Astrocyte (in vitro differentiated cells and primary cell): ENCODE results near the gene VPS39. TPM values are rescaled to one million over a fixed set of nuclear protein-coding genes. Genes with fewer than 3 reads are reported as not detected.
"Not testable (repeated sequence)": the region's sequence is repeated elsewhere in the genome, so short reads cannot be mapped to it uniquely, and the experiment has no call there.

Source experiments
- DNase-seq: peaks from one replicate; pipeline ENCODE4 v3.0.0-alpha.2; 2010; ENCODE audit warnings: low read depth
- FAIRE-seq: peaks from 2 replicates; lab custom pipeline; 2011; peaks lifted over from hg19 to GRCh38; lab: Jason Lieb, UNC
- H2AFZ ChIP-seq: 2 replicates; pipeline ENCODE4 v1.6.0; 2012; ENCODE audit warnings: low read depth, low read length, inconsistent platforms
- H3K27ac ChIP-seq: 2 replicates; pipeline ENCODE4 v1.5.1; 2011; ENCODE audit warnings: low read depth, low read length, inconsistent platforms
- H3K27me3 ChIP-seq: 2 replicates; pipeline ENCODE4 v1.6.0; 2011; ENCODE audit warnings: low read length, inconsistent platforms; ENCODE audit not compliant: insufficient read depth
- H3K36me3 ChIP-seq: 2 replicates; pipeline ENCODE4 v1.5.1; 2011; ENCODE audit warnings: low read length, inconsistent platforms; ENCODE audit not compliant: insufficient read depth
- H3K4me1 ChIP-seq: 2 replicates; pipeline ENCODE4 v1.5.1; 2011; ENCODE audit warnings: low read length, inconsistent platforms; ENCODE audit not compliant: insufficient read depth
- H3K4me2 ChIP-seq: 2 replicates; pipeline ENCODE4 v1.6.0; 2012; ENCODE audit warnings: low read length, inconsistent platforms
- H3K4me3 ChIP-seq: 2 replicates; pipeline ENCODE4 v1.5.1; 2011; ENCODE audit warnings: low read depth, mild to moderate bottlenecking, low read length, inconsistent platforms; ENCODE audit not compliant: insufficient read depth
- H3K79me2 ChIP-seq: 2 replicates; pipeline ENCODE4 v1.6.0; 2012; ENCODE audit warnings: mild to moderate bottlenecking, low read length, inconsistent platforms; ENCODE audit not compliant: insufficient read depth
- H3K9ac ChIP-seq: 2 replicates; pipeline ENCODE4 v1.6.0; 2012; ENCODE audit warnings: mild to moderate bottlenecking, low read length, inconsistent platforms
- H3K9me3 ChIP-seq: 2 replicates; pipeline ENCODE4 v1.5.1; 2012; ENCODE audit warnings: low read depth, mild to moderate bottlenecking, low read length, inconsistent platforms; ENCODE audit not compliant: insufficient read depth
- H4K20me1 ChIP-seq: 2 replicates; pipeline ENCODE4 v1.6.0; 2012; ENCODE audit warnings: low read length, inconsistent platforms; ENCODE audit not compliant: insufficient read depth
- H3K27ac Mint-ChIP-seq: one replicate; pipeline ENCODE4 v1.8.0; 2021; ENCODE audit warnings: mild to moderate bottlenecking, mixed read lengths; ENCODE audit not compliant: unreplicated experiment
- H3K27me3 Mint-ChIP-seq: one replicate; pipeline ENCODE4 v1.8.0; 2021; ENCODE audit warnings: low read depth, mixed read lengths; ENCODE audit not compliant: unreplicated experiment
- H3K36me3 Mint-ChIP-seq: one replicate; pipeline ENCODE4 v1.8.0; 2021; ENCODE audit warnings: low read depth, mixed read lengths; ENCODE audit not compliant: unreplicated experiment
- H3K4me1 Mint-ChIP-seq: one replicate; pipeline ENCODE4 v1.8.0; 2021; ENCODE audit warnings: low read depth, mixed read lengths; ENCODE audit not compliant: unreplicated experiment
- H3K4me3 Mint-ChIP-seq: one replicate; pipeline ENCODE4 v1.8.0; 2021; ENCODE audit warnings: mild to moderate bottlenecking, moderate library complexity, mixed read lengths; ENCODE audit not compliant: unreplicated experiment
- H3K9me3 Mint-ChIP-seq: one replicate; pipeline ENCODE4 v1.8.0; 2021; ENCODE audit warnings: mild to moderate bottlenecking, mixed read lengths; ENCODE audit not compliant: unreplicated experiment
- EZH2 ChIP-seq: IDR thresholded peaks from 2 replicates; pipeline ENCODE4 v1.6.1; 2012; ENCODE audit warnings: mild to moderate bottlenecking, low read length, inconsistent platforms; ENCODE audit not compliant: insufficient read depth
- total RNA-seq: library from RNA; stranded (reverse); gene quantifications from 2 replicates; pipeline ENCODE4 v1.2.1, GENCODE V29; 2021
- TF ChIP-seq, protein P1 (sequence below): IDR thresholded peaks from 2 replicates; pipeline ENCODE4 v1.5.1; 2011; ENCODE audit warnings: low read depth, mild to moderate bottlenecking, inconsistent platforms, low read length, moderate library complexity; ENCODE audit not compliant: insufficient read depth

VPS39 gene
- total RNA-seq, 1 donor from 2014 or later: 60.6 TPM

DNA sequence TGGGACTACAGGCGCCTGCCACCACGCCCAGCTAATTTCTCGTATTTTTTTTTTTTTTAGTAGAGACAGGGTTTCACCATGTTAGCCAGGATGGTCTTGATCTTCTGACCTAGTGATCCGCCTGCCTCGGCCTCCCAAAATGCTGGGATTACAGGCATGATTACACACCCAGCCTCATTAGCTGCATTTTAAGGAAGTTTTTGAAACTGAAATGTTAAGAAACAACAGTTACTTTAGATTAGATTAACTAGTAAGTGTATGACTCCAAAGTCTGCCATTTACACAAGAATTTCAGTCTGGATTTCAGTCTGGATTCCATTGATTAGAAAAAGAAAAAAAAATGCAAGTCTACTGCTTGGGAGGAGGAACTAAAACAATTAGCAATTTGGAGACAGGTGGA, 24.5 kb upstream of the VPS39 start:
- TF ChIP-seq EZH2: no peak
- TF ChIP-seq, protein P1, sequence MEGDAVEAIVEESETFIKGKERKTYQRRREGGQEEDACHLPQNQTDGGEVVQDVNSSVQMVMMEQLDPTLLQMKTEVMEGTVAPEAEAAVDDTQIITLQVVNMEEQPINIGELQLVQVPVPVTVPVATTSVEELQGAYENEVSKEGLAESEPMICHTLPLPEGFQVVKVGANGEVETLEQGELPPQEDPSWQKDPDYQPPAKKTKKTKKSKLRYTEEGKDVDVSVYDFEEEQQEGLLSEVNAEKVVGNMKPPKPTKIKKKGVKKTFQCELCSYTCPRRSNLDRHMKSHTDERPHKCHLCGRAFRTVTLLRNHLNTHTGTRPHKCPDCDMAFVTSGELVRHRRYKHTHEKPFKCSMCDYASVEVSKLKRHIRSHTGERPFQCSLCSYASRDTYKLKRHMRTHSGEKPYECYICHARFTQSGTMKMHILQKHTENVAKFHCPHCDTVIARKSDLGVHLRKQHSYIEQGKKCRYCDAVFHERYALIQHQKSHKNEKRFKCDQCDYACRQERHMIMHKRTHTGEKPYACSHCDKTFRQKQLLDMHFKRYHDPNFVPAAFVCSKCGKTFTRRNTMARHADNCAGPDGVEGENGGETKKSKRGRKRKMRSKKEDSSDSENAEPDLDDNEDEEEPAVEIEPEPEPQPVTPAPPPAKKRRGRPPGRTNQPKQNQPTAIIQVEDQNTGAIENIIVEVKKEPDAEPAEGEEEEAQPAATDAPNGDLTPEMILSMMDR: no peak
- peaks cover 56% of the 10 kb centered on the region for H3K36me3 ChIP-seq

GRCh38 chr15:42231088-42231487, 23.0 kb upstream of the VPS39 start:
- no peaks in the 10 kb centered on the region for H3K27me3 Mint-ChIP-seq
- Histone ChIP-seq H3K4me3 (no peak overlapping the region), H3K9ac (no peak overlapping the region), H3K79me2 (peaks cover 5% of the 10 kb centered on the region), H2AFZ (no peak overlapping the region), H3K9me3 (no peaks in the 10 kb centered on the region), H3K4me2 (no peak overlapping the region), H3K27ac (no peak overlapping the region), H4K20me1 (no peaks in the 10 kb centered on the region), H3K27me3 (no peaks in the 10 kb centered on the region), H3K36me3 (peaks cover 55% of the 10 kb centered on the region), H3K4me1 (no peaks in the 10 kb centered on the region)
- no peaks in the 10 kb centered on the region for H3K4me1 Mint-ChIP-seq
- H3K27ac Mint-ChIP-seq: no peak overlapping the region
- TF ChIP-seq, protein P1: no peak
- TF ChIP-seq EZH2: no peak
- FAIRE-seq: no peak
- H3K9me3 Mint-ChIP-seq: no peaks in the 10 kb centered on the region
- no peak for DNase-seq
- peaks cover 8% of the 10 kb centered on the region for H3K36me3 Mint-ChIP-seq
- H3K4me3 Mint-ChIP-seq: no peak overlapping the region

More for the DNA sequence above, 24.5 kb upstream of the VPS39 start:
- Histone ChIP-seq H4K20me1 (no peaks in the 10 kb centered on the region), H3K4me3 (no peak overlapping the region), H3K27me3 (no peaks in the 10 kb centered on the region), H2AFZ (no peak overlapping the region), H3K79me2 (peaks cover 5% of the 10 kb centered on the region), H3K4me2 (no peak overlapping the region), H3K4me1 (no peaks in the 10 kb centered on the region), H3K9ac (no peak overlapping the region), H3K27ac (no peak overlapping the region), H3K9me3 (no peaks in the 10 kb centered on the region)
- Mint-ChIP-seq H3K9me3 (no peaks in the 10 kb centered on the region), H3K4me3 (no peak overlapping the region), H3K4me1 (no peaks in the 10 kb centered on the region), H3K27ac (no peak overlapping the region), H3K27me3 (no peaks in the 10 kb centered on the region), H3K36me3 (peaks cover 8% of the 10 kb centered on the region)
- DNase-seq: peak; percentile 3
- no peak for FAIRE-seq

- not testable (repeated sequence) for H3K79me2 ChIP-seq, H3K4me1 ChIP-seq, DNase-seq, H3K9me3 ChIP-seq, H3K27me3 Mint-ChIP-seq, H3K4me3 Mint-ChIP-seq, H3K4me1 Mint-ChIP-seq, H3K4me3 ChIP-seq, H2AFZ ChIP-seq, H3K27ac Mint-ChIP-seq, H3K9me3 Mint-ChIP-seq, H3K27ac ChIP-seq, H3K4me2 ChIP-seq, H3K9ac ChIP-seq, FAIRE-seq, H4K20me1 ChIP-seq, H3K27me3 ChIP-seq
- peaks cover 11% of the 10 kb centered on the region for H3K36me3 Mint-ChIP-seq
- H3K36me3 ChIP-seq: peaks cover 61% of the 10 kb centered on the region
These were observed 20.9 kb upstream of the VPS39 start for GRCh38 chr15:42228981-42229380.
